OCI-LY7 (cell line): ENCODE data around the gene ZCWPW2. TPM values are rescaled to one million over a fixed set of nuclear protein-coding genes. Genes with fewer than 3 reads are reported as not detected.

Experiments used
- BruUV-seq: library from RNA; stranded (reverse); fragments of 400-500 nt; replicated peaks from 2 replicates; lab custom pipeline; 2021; lab: Mats Ljungman, UMichigan
- CTCF ChIA-PET: fragments of 300-600 bp; sonication (Branson Sonifier 250); formaldehyde crosslinking; loops from one replicate; lab custom pipeline; 2022; ENCODE audit warnings: antibody characterized with exemption; ENCODE audit not compliant: unreplicated experiment; lab: Charles Lee
- POLR2A ChIA-PET: fragments of 300-600 bp; sonication (Branson Sonifier 250); formaldehyde crosslinking; loops from one replicate; lab custom pipeline; 2022; ENCODE audit warnings: antibody characterized with exemption; lab: Charles Lee
- DNase-seq: peaks from one replicate; pipeline ENCODE4 v3.0.0-alpha.2; 2015; ENCODE audit warnings: low spot score
- H2AFZ ChIP-seq: fragments of 200-600 bp; sonication (generic), shearing (Covaris generic); 2 replicates; pipeline ENCODE4 v1.6.1; 2014; ENCODE audit warnings: mild to moderate bottlenecking, antibody characterized with exemption, low read length, moderate library complexity
- H3K27ac ChIP-seq: fragments of 200-600 bp; sonication (generic); 2 replicates; pipeline ENCODE4 v1.5.1; 2014; ENCODE audit warnings: mixed run types, low read depth, mild to moderate bottlenecking, moderate library complexity, low read length, inconsistent platforms; ENCODE audit not compliant: poor library complexity, severe bottlenecking
- H3K36me3 ChIP-seq: fragments of 200-600 bp; sonication (generic); 2 replicates; pipeline ENCODE4 v1.6.1; 2014; ENCODE audit warnings: mild to moderate bottlenecking, antibody characterized with exemption, low read length, moderate library complexity, mixed read lengths; ENCODE audit not compliant: insufficient read depth
- H3K4me1 ChIP-seq: fragments of 200-600 bp; sonication (generic); 2 replicates; pipeline ENCODE4 v1.5.1; 2014; ENCODE audit warnings: mild to moderate bottlenecking, low read length; ENCODE audit not compliant: insufficient read depth, poor library complexity, severe bottlenecking
- H3K4me2 ChIP-seq: fragments of 200-600 bp; sonication (generic); 2 replicates; pipeline ENCODE4 v1.6.1; 2014; ENCODE audit warnings: mild to moderate bottlenecking, low read length
- H3K4me3 ChIP-seq: fragments of 200-600 bp; sonication (generic); 2 replicates; pipeline ENCODE4 v1.5.1; 2014; ENCODE audit warnings: mild to moderate bottlenecking, low read depth, low read length; ENCODE audit not compliant: poor library complexity, severe bottlenecking
- H3K79me2 ChIP-seq: fragments of 200-600 bp; sonication (generic); 2 replicates; pipeline ENCODE4 v1.6.1; 2016; ENCODE audit warnings: low read depth, mild to moderate bottlenecking, low read length, moderate library complexity, mixed read lengths; ENCODE audit not compliant: insufficient read depth
- H3K9me2 ChIP-seq: fragments of 200-600 bp; sonication (generic); 2 replicates; pipeline ENCODE4 v1.6.1; 2016; ENCODE audit warnings: mild to moderate bottlenecking, low read length, mixed read lengths; ENCODE audit not compliant: insufficient read depth
- H3K9me3 ChIP-seq: fragments of 200-600 bp; sonication (generic); 2 replicates; pipeline ENCODE4 v1.6.1; 2014; ENCODE audit warnings: mild to moderate bottlenecking, mixed run types, low read length, mixed read lengths
- H4K20me1 ChIP-seq: fragments of 200-600 bp; sonication (generic); 2 replicates; pipeline ENCODE4 v1.6.1; 2014; ENCODE audit warnings: mild to moderate bottlenecking, antibody characterized with exemption, low read length, moderate library complexity, mixed read lengths; ENCODE audit not compliant: insufficient read depth
- CTCF ChIP-seq: fragments of 200-600 bp; sonication (generic); conservative IDR thresholded peaks from 2 replicates; pipeline ENCODE4 v1.5.1; 2014; ENCODE audit warnings: mild to moderate bottlenecking, antibody characterized with exemption, low read length, moderate library complexity, mixed read lengths
- EZH2phosphoT487 ChIP-seq: fragments of 200-600 bp; sonication (generic); IDR thresholded peaks from 2 replicates; pipeline ENCODE4 v1.6.1; 2018; ENCODE audit warnings: low read depth, borderline replicate concordance, mild to moderate bottlenecking, mixed run types, antibody characterized with exemption, low read length, moderate library complexity, mixed read lengths
- intact Hi-C: fragments of 100-400 bp; cut with micrococcal nuclease; formaldehyde crosslinking; loops from one replicate; pipeline ENCODE4 v1.10.0; 2022; ENCODE audit not compliant: unreplicated experiment
- total RNA-seq, 2 experiments: library from RNA; depleted of rRNA in 1 of 2; stranded (reverse); fragments of >200 nt in 1 of 2; shearing (Covaris generic) in 1 of 2; gene quantifications; 2 replicates each; pipeline ENCODE4 v1.2.3, GENCODE V29; 2014 to 2022

The ZCWPW2 gene
- total RNA-seq, 2 experiments from 2014 or later: 0.32 TPM; not detected in 1

GRCh38 chr3:28467414-28467813, 118.9 kb downstream of the ZCWPW2 start:
- Histone ChIP-seq H2AFZ (no peak overlapping the region), H3K9me2 (no peaks in the 10 kb centered on the region), H3K4me1 (no peaks in the 10 kb centered on the region), H3K36me3 (no peaks in the 10 kb centered on the region), H3K4me2 (no peak overlapping the region), H3K79me2 (no peaks in the 10 kb centered on the region), H3K9me3 (no peaks in the 10 kb centered on the region), H3K27ac (no peak overlapping the region), H4K20me1 (no peaks in the 10 kb centered on the region), H3K4me3 (no peak overlapping the region)
- CTCF ChIA-PET: no interaction called here
- BruUV-seq: no TSS peak
- intact Hi-C loops: no loop called here
- POLR2A ChIA-PET: no interaction called here
- TF ChIP-seq EZH2phosphoT487: no peak
- no peak for TF ChIP-seq CTCF
- DNase-seq: no peak

DNA sequence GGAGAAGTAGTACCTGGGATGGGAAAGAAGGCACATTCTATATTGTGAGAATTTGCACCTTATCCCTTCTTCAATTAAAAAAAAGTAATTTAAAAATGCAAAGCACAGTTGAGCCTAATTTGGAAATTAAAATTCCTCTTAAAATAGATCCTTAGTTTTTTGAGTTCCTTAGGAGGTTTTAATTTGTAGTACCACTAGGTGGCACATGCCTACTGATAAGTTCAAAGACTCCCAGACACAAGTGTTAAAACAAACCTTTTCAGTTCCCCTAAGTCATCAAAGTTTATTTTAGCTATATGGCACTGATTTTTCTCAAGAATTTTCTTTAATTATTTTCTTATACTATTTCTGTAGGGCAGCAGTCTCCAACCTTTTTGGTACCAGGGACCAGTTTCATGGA, 127.7 kb downstream of the ZCWPW2 start:
- ChIA-PET POLR2A (no interaction called here), CTCF (no interaction called here)
- no peak overlapping the region for H2AFZ ChIP-seq
- H4K20me1 ChIP-seq: no peaks in the 10 kb centered on the region
- H3K4me2 ChIP-seq: no peak overlapping the region
- no peak overlapping the region for H3K4me3 ChIP-seq
- DNase-seq: peak; percentile 43
- H3K36me3 ChIP-seq: no peaks in the 10 kb centered on the region
- intact Hi-C loops: no loop called here
- BruUV-seq: no TSS peak
- TF ChIP-seq CTCF (peak; percentile 84), EZH2phosphoT487 (no peak)
- H3K9me2 ChIP-seq: no peaks in the 10 kb centered on the region
- no peaks in the 10 kb centered on the region for H3K9me3 ChIP-seq
- no peak overlapping the region for H3K27ac ChIP-seq
- H3K79me2 ChIP-seq: no peaks in the 10 kb centered on the region
- no peaks in the 10 kb centered on the region for H3K4me1 ChIP-seq

- no peak for DNase-seq
- H3K9me2 ChIP-seq: no peaks in the 10 kb centered on the region
- H3K4me2 ChIP-seq: no peak overlapping the region
- ChIA-PET CTCF (no interaction called here), POLR2A (interaction anchor here (1.1 kb wide), 1 partner anchor 12 kb away, joined by 4 read pairs; no protein-coding TSS in a partner anchor)
- H2AFZ ChIP-seq: no peak overlapping the region
- H3K79me2 ChIP-seq: no peaks in the 10 kb centered on the region
- BruUV-seq: no TSS peak
- H3K36me3 ChIP-seq: no peaks in the 10 kb centered on the region
- no peak overlapping the region for H3K27ac ChIP-seq
- no peak overlapping the region for H3K4me3 ChIP-seq
- no peaks in the 10 kb centered on the region for H4K20me1 ChIP-seq
- no peaks in the 10 kb centered on the region for H3K9me3 ChIP-seq
- intact Hi-C loops: no loop called here
- H3K4me1 ChIP-seq: no peaks in the 10 kb centered on the region
- TF ChIP-seq EZH2phosphoT487: no peak
- TF ChIP-seq CTCF: no peak
Observed at GRCh38 chr3:28476764-28477163, 128.2 kb downstream of the ZCWPW2 start.
